HG03108 (cell line): Measurements from ENCODE around the gene HDAC7.

ENCODE experiments used
- ATAC-seq: cut with Tn5 transposase; IDR thresholded peaks from one replicate; pipeline ENCODE4 v1.9.1; 2021; ENCODE audit warnings: moderate library complexity; ENCODE audit not compliant: unreplicated experiment

HDAC7 gene

DNA sequence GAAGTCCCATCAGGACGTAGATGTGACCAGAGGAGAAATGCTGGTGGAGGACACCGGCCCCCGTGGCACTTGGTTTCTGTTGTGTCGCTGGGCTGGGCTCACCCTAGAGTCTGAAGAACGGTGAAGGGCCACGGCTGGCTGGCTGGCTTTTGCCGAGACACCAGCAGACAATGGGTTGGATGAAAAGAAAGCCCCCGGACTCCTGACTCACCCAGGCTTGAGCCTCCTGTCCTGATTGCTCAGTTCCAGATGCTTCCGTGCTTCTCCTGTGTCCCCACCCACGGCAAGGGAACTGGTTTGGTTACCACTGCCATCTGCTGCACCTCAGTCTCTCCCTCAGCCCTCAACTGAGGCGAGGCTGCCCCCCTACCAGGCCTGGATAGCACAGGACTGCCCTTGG is 84.1 kb downstream of the HDAC7 start:
- no peak for ATAC-seq

DNA sequence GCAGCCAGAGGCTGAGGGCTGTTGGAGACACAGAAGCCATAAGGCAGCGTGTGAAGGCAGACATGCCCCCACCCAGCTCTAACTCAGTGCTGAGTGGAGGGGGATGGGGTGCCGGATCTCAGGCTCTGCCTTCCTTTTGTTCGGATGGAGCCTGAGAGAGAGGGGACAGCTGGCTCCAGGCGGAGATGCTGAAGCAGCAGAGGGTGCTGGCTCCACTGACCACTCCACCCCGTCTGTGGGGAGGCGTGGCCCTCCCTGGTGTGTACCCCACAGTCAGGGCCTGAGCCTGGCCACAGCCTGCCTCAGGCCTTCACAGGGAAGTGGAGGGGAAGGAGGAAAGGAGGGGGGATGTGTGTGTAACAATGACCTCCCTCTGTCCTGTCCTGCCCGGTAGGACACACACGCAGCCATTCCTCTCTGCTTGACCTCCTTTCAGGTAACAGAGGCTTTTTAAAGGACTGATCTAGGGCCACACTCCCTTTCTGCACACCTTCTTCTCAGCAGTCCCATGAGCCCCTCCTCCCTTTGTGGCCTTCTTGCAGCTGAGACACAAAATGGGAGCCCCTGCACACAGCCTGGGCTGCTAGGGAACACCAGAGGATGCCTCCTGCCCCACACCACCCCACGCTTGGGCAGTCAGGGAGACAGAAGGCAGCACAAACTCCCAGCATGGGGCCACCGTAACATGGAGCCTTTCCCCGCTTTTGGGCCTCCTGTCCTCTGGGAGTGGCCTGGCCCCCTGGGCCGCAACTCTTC is 84.8 kb downstream of the HDAC7 start:
- ATAC-seq, result no peak

DNA sequence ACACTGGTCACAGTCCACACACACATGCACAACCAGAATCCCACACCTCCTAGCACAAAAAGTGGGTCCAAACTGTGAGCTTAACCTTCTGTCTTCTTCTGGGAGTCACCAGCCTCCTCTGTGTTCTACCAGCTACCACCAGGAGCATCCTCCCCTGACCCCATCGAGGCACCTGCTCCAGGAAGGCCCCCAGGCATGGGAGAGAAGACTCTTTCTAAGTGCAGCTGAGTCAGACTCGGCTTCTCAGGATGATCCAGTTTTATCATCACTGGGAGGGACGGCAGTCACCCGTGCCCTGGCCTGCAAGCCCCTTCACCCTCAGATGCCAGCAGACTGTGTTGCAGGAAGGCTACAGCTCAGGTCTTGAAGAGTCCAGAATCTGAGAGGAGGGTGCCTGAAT is 86.6 kb downstream of the HDAC7 start:
- no peak for ATAC-seq
